Peyer's patch (tissue), 4 donors: ENCODE results near the gene WDR89.

Source experiments
- POLR2A ChIP-seq, 2 donors: fragments of 450-650 bp; IDR thresholded peaks; one replicate each; pipeline ENCODE4 v1.5.1; 2017; ENCODE audit warnings: antibody characterized with exemption in 2 of 2, mild to moderate bottlenecking in 2 of 2, moderate library complexity in 2 of 2
- TF ChIP-seq, protein P1 (sequence below), 6 experiments: fragments of 450-650 bp in 4 of 6; fragments of 200-600 bp in 2 of 6; sonication (generic) in 1 of 6; IDR thresholded peaks; one replicate each; pipeline ENCODE4 v1.5.1; 2017 to 2019; ENCODE audit warnings: antibody characterized with exemption in 6 of 6, mild to moderate bottlenecking in 3 of 6, moderate library complexity in 1 of 6

DNA sequence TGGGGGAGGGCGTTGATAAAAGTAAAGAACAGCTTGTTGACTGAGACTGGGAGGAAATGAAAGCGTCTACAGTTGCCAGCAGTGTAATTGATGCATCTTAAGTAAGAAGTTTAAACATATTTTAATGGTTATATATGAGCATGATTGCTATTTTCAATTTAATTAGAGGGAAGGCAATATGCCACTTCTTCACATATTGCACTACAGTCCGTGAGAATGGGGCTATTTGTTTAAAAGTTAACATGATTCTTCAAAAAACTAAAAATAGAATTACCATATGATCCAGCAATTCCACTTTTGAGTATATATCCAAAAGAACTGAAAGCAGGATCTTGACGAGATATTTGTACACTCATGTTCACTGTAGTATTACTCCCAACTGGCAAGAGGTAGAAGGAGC is 60.2 kb downstream of the WDR89 start:
- TF ChIP-seq POLR2A (IDR thresholded peaks at IDR 0.05) = no peak
- TF ChIP-seq, protein P1, sequence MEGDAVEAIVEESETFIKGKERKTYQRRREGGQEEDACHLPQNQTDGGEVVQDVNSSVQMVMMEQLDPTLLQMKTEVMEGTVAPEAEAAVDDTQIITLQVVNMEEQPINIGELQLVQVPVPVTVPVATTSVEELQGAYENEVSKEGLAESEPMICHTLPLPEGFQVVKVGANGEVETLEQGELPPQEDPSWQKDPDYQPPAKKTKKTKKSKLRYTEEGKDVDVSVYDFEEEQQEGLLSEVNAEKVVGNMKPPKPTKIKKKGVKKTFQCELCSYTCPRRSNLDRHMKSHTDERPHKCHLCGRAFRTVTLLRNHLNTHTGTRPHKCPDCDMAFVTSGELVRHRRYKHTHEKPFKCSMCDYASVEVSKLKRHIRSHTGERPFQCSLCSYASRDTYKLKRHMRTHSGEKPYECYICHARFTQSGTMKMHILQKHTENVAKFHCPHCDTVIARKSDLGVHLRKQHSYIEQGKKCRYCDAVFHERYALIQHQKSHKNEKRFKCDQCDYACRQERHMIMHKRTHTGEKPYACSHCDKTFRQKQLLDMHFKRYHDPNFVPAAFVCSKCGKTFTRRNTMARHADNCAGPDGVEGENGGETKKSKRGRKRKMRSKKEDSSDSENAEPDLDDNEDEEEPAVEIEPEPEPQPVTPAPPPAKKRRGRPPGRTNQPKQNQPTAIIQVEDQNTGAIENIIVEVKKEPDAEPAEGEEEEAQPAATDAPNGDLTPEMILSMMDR (IDR thresholded peaks at IDR 0.05) = no peak
